ENCODE results near the gene EGR2. TPM values are rescaled to one million over a fixed set of nuclear protein-coding genes. Genes with fewer than 3 reads are reported as not detected.
A peak's percentile ranks its signal among the peaks of the same experiment; 100 is the strongest.

Gene EGR2
- 2.1 TPM for polyA plus RNA-seq
- long read RNA-seq, donor 1, partial matches to known transcripts: 0 of 1 reads
- long read RNA-seq, donor 1, other reads (novel, unspliced or antisense): 0 of 1 reads
- long read RNA-seq, donor 2, partial matches to known transcripts: 0 of 1 reads
- long read RNA-seq, donor 2, other reads (novel, unspliced or antisense): 0 of 1 reads
- long read RNA-seq, donor 3: 0 reads
- long read RNA-seq, donor 4: 0 reads
- long read RNA-seq, donor 5: 0 reads
- long read RNA-seq, donor 6: 0 reads
- long read RNA-seq, donor 7, partial matches to known transcripts: 0 of 2 reads
- long read RNA-seq, donor 7, other reads (novel, unspliced or antisense): 0 of 2 reads
- long read RNA-seq, donor 8: 0 reads
- long read RNA-seq, donor 9, partial matches to known transcripts: 0 of 1 reads
- long read RNA-seq, donor 9, other reads (novel, unspliced or antisense): 0 of 1 reads
- long read RNA-seq, donor 10: 0 reads
- long read RNA-seq, donor 11: 0 reads

GRCh38 chr10:62816331-62817120 lies at the start of gene EGR2:
Gene EGR2 (minus strand): TSS chr10:62816366. CDS start chr10:62816029, 337 bp downstream.
- Histone ChIP-seq H3K27ac (ENCODE audit: low read length) (peak within 1 kb of the TSS; percentile 94), H3K36me3 (ENCODE audit: control insufficient read depth, insufficient read depth, low read length) (no peaks in the 10 kb centered on the region), H3K27me3 (ENCODE audit: control insufficient read depth, insufficient read depth, low read length) (peaks cover 72% of the 10 kb centered on the region), H3K4me3 (ENCODE audit: low read length) (peak within 1 kb of the TSS; percentile 80), H3K9me3 (ENCODE audit: control insufficient read depth, low read depth, low read length) (peaks cover 7% of the 10 kb centered on the region), H3K4me1 (ENCODE audit: control insufficient read depth, insufficient read depth, low read length) (peaks cover 23% of the 10 kb centered on the region)
- DNase-seq: peak; percentile 95 to 98
- WGBS (ENCODE audit: insufficient coverage, low lambda C conversion rate): 0% methylated on average over 2 of the region's 53 CpGs

- no CpG with 5 or more reads among the region's 1 CpG for WGBS (ENCODE audit: insufficient coverage, low lambda C conversion rate)
- Histone ChIP-seq H3K4me1 (ENCODE audit: control insufficient read depth, insufficient read depth, low read length) (no peaks in the 10 kb centered on the region), H3K4me3 (ENCODE audit: low read length) (no peak overlapping the region), H3K9me3 (ENCODE audit: control insufficient read depth, low read depth, low read length) (no peaks in the 10 kb centered on the region), H3K27ac (ENCODE audit: low read length) (no peak overlapping the region), H3K27me3 (ENCODE audit: control insufficient read depth, insufficient read depth, low read length) (no peaks in the 10 kb centered on the region), H3K36me3 (ENCODE audit: control insufficient read depth, insufficient read depth, low read length) (no peaks in the 10 kb centered on the region)
- no peak for DNase-seq
Measured at GRCh38 chr10:62862447-62862846, 46.3 kb upstream of the EGR2 start.

- no CpG with 5 or more reads among the region's 3 CpGs for WGBS (ENCODE audit: insufficient coverage, low lambda C conversion rate)
- Histone ChIP-seq H3K9me3 (ENCODE audit: control insufficient read depth, low read depth, low read length) (no peaks in the 10 kb centered on the region), H3K27me3 (ENCODE audit: control insufficient read depth, insufficient read depth, low read length) (no peaks in the 10 kb centered on the region), H3K4me1 (ENCODE audit: control insufficient read depth, insufficient read depth, low read length) (no peaks in the 10 kb centered on the region), H3K4me3 (ENCODE audit: low read length) (no peak overlapping the region), H3K27ac (ENCODE audit: low read length) (no peak overlapping the region), H3K36me3 (ENCODE audit: control insufficient read depth, insufficient read depth, low read length) (no peaks in the 10 kb centered on the region)
- DNase-seq: no peak
Measured at GRCh38 chr10:62861507-62861906, 45.3 kb upstream of the EGR2 start.

- Histone ChIP-seq H3K27ac (ENCODE audit: low read length) (no peak overlapping the region), H3K36me3 (ENCODE audit: control insufficient read depth, insufficient read depth, low read length) (no peaks in the 10 kb centered on the region), H3K4me1 (ENCODE audit: control insufficient read depth, insufficient read depth, low read length) (no peaks in the 10 kb centered on the region), H3K27me3 (ENCODE audit: control insufficient read depth, insufficient read depth, low read length) (no peaks in the 10 kb centered on the region), H3K4me3 (ENCODE audit: low read length) (no peak overlapping the region), H3K9me3 (ENCODE audit: control insufficient read depth, low read depth, low read length) (no peaks in the 10 kb centered on the region)
- peak in 1 of 2 donors; percentile 6 for DNase-seq
- WGBS (ENCODE audit: insufficient coverage, low lambda C conversion rate): 17% methylated on average over 1 of the region's 4 CpGs
Measured at GRCh38 chr10:62860946-62861345, 44.8 kb upstream of the EGR2 start.

- DNase-seq: no peak
- H3K36me3 ChIP-seq (ENCODE audit: control insufficient read depth, insufficient read depth, low read length): no peaks in the 10 kb centered on the region
- no peaks in the 10 kb centered on the region for H3K9me3 ChIP-seq (ENCODE audit: control insufficient read depth, low read depth, low read length)
- no peak overlapping the region for H3K27ac ChIP-seq (ENCODE audit: low read length)
- WGBS (ENCODE audit: insufficient coverage, low lambda C conversion rate): no CpG with 5 or more reads among the region's 6 CpGs
- H3K4me3 ChIP-seq (ENCODE audit: low read length): no peak overlapping the region
- no peaks in the 10 kb centered on the region for H3K27me3 ChIP-seq (ENCODE audit: control insufficient read depth, insufficient read depth, low read length)
- no peaks in the 10 kb centered on the region for H3K4me1 ChIP-seq (ENCODE audit: control insufficient read depth, insufficient read depth, low read length)
Measured at GRCh38 chr10:62858364-62858763, 42.2 kb upstream of the EGR2 start.

GRCh38 chr10:62856021-62856420 lies 39.9 kb upstream of the EGR2 start:
- Histone ChIP-seq H3K36me3 (ENCODE audit: control insufficient read depth, insufficient read depth, low read length) (no peaks in the 10 kb centered on the region), H3K27me3 (ENCODE audit: control insufficient read depth, insufficient read depth, low read length) (no peaks in the 10 kb centered on the region), H3K27ac (ENCODE audit: low read length) (no peak overlapping the region), H3K9me3 (ENCODE audit: control insufficient read depth, low read depth, low read length) (no peaks in the 10 kb centered on the region), H3K4me3 (ENCODE audit: low read length) (no peak overlapping the region), H3K4me1 (ENCODE audit: control insufficient read depth, insufficient read depth, low read length) (no peaks in the 10 kb centered on the region)
- DNase-seq: no peak
- WGBS (ENCODE audit: insufficient coverage, low lambda C conversion rate): 80% methylated on average over 2 of the region's 4 CpGs

- no peaks in the 10 kb centered on the region for H3K4me1 ChIP-seq (ENCODE audit: control insufficient read depth, insufficient read depth, low read length)
Measured at GRCh38 chr10:62853710-62854109, 37.5 kb upstream of the EGR2 start.

GRCh38 chr10:62852961-62853702 lies 37.0 kb upstream of the EGR2 start:
- Histone ChIP-seq H3K36me3 (ENCODE audit: control insufficient read depth, insufficient read depth, low read length) (no peaks in the 10 kb centered on the region), H3K27ac (ENCODE audit: low read length) (no peak overlapping the region), H3K27me3 (ENCODE audit: control insufficient read depth, insufficient read depth, low read length) (no peaks in the 10 kb centered on the region), H3K4me3 (ENCODE audit: low read length) (no peak overlapping the region), H3K4me1 (ENCODE audit: control insufficient read depth, insufficient read depth, low read length) (no peaks in the 10 kb centered on the region), H3K9me3 (ENCODE audit: control insufficient read depth, low read depth, low read length) (no peaks in the 10 kb centered on the region)
- 100% methylated on average over 2 of the region's 6 CpGs for WGBS (ENCODE audit: insufficient coverage, low lambda C conversion rate)
- DNase-seq: no peak

More at GRCh38 chr10:62853710-62854109, 37.5 kb upstream of the EGR2 start:
- no peak overlapping the region for H3K27ac ChIP-seq (ENCODE audit: low read length)
- no peak for DNase-seq
- no peak overlapping the region for H3K4me3 ChIP-seq (ENCODE audit: low read length)
- WGBS (ENCODE audit: insufficient coverage, low lambda C conversion rate): 63% methylated on average over 1 of the region's 5 CpGs
- H3K27me3 ChIP-seq (ENCODE audit: control insufficient read depth, insufficient read depth, low read length): no peaks in the 10 kb centered on the region
- H3K9me3 ChIP-seq (ENCODE audit: control insufficient read depth, low read depth, low read length): no peaks in the 10 kb centered on the region
- H3K36me3 ChIP-seq (ENCODE audit: control insufficient read depth, insufficient read depth, low read length): no peaks in the 10 kb centered on the region

- Histone ChIP-seq H3K36me3 (ENCODE audit: control insufficient read depth, insufficient read depth, low read length) (no peaks in the 10 kb centered on the region), H3K27ac (ENCODE audit: low read length) (no peak overlapping the region), H3K4me3 (ENCODE audit: low read length) (no peak overlapping the region), H3K9me3 (ENCODE audit: control insufficient read depth, low read depth, low read length) (no peaks in the 10 kb centered on the region), H3K4me1 (ENCODE audit: control insufficient read depth, insufficient read depth, low read length) (no peaks in the 10 kb centered on the region), H3K27me3 (ENCODE audit: control insufficient read depth, insufficient read depth, low read length) (no peaks in the 10 kb centered on the region)
- WGBS (ENCODE audit: insufficient coverage, low lambda C conversion rate): 57% methylated on average over 2 of the region's 2 CpGs
- no peak for DNase-seq
Measured at GRCh38 chr10:62851442-62851841, 35.3 kb upstream of the EGR2 start.

- H3K4me3 ChIP-seq (ENCODE audit: low read length): no peak overlapping the region
- H3K4me1 ChIP-seq (ENCODE audit: control insufficient read depth, insufficient read depth, low read length): no peaks in the 10 kb centered on the region
- no peak for DNase-seq
- H3K9me3 ChIP-seq (ENCODE audit: control insufficient read depth, low read depth, low read length): no peaks in the 10 kb centered on the region
- H3K36me3 ChIP-seq (ENCODE audit: control insufficient read depth, insufficient read depth, low read length): no peaks in the 10 kb centered on the region
- no peaks in the 10 kb centered on the region for H3K27me3 ChIP-seq (ENCODE audit: control insufficient read depth, insufficient read depth, low read length)
- no CpG with 5 or more reads among the region's 3 CpGs for WGBS (ENCODE audit: insufficient coverage, low lambda C conversion rate)
- H3K27ac ChIP-seq (ENCODE audit: low read length): no peak overlapping the region
Measured at GRCh38 chr10:62850646-62851045, 34.5 kb upstream of the EGR2 start.

All from large intestine (tissue), 12 donors.